Astrocyte of the cerebellum (primary cell): ENCODE data around the gene FBXL19.

Experiments
- DNase-seq: peaks from one replicate; pipeline ENCODE4 v3.0.0-alpha.2; 2011; ENCODE audit warnings: low read depth
- H3K4me3 ChIP-seq: 2 replicates; pipeline ENCODE4 v1.5.1; 2011; ENCODE audit warnings: mild to moderate bottlenecking, low read depth, low read length, moderate library complexity
- CTCF ChIP-seq: IDR thresholded peaks from 2 replicates; pipeline ENCODE4 v1.5.1; 2012; ENCODE audit warnings: low read length, low read depth, moderate library complexity, mild to moderate bottlenecking; ENCODE audit errors: missing control alignments
- in situ Hi-C: cut with HindIII; loops from 2 replicates; pipeline ENCODE4 v1.10.0; 2017; ENCODE audit warnings: low sequenced_read_pairs

FBXL19 gene

GRCh38 chr16:30985401-30986128 is 62.2 kb downstream of the FBXL19 start:
- no peak for TF ChIP-seq CTCF
- DNase-seq: no peak
- in situ Hi-C loops: no loop called here
- peak overlapping the region; percentile 33 for H3K4me3 ChIP-seq

GRCh38 chr16:30986129-30986991 is 63.0 kb downstream of the FBXL19 start:
- no peak for DNase-seq
- no peak overlapping the region for H3K4me3 ChIP-seq
- in situ Hi-C loops: no loop called here
- TF ChIP-seq CTCF: no peak

- no peak overlapping the region for H3K4me3 ChIP-seq
- no peak for TF ChIP-seq CTCF
- in situ Hi-C loops: no loop called here
- no peak for DNase-seq
Observed at GRCh38 chr16:30987581-30988190, 64.3 kb downstream of the FBXL19 start.

GRCh38 chr16:30989469-30990047 is 66.2 kb downstream of the FBXL19 start:
- in situ Hi-C loops: no loop called here
- no peak for TF ChIP-seq CTCF
- H3K4me3 ChIP-seq: no peak overlapping the region
- DNase-seq: no peak

- DNase-seq: no peak
- H3K4me3 ChIP-seq: no peak overlapping the region
- in situ Hi-C loops: no loop called here
- no peak for TF ChIP-seq CTCF
Observed at GRCh38 chr16:30990105-30990504, 66.7 kb downstream of the FBXL19 start.

- no peak overlapping the region for H3K4me3 ChIP-seq
- in situ Hi-C loops: no loop called here
- TF ChIP-seq CTCF: no peak
- no peak for DNase-seq
Observed at GRCh38 chr16:30991052-30991451, 67.7 kb downstream of the FBXL19 start.
